Neuronal stem cell (in vitro differentiated cells): Measurements from ENCODE around the gene WDR45B.

Experiments used
- DNase-seq: peaks from one replicate; pipeline ENCODE4 v3.0.0-alpha.2; 2013; ENCODE audit warnings: low spot score
- H2AFZ ChIP-seq: one replicate; pipeline ENCODE4 v1.6.1; 2013; ENCODE audit warnings: mild to moderate bottlenecking, low read length, inconsistent platforms
- H2AK5ac ChIP-seq: 2 replicates; pipeline ENCODE4 v1.6.1; 2013; ENCODE audit warnings: low read depth, mild to moderate bottlenecking, inconsistent platforms, low read length, moderate library complexity, mixed read lengths
- H2BK120ac ChIP-seq: 2 replicates; pipeline ENCODE4 v1.6.1; 2013; ENCODE audit warnings: low read depth, mild to moderate bottlenecking, inconsistent platforms, low read length, moderate library complexity, mixed read lengths
- H2BK12ac ChIP-seq: one replicate; pipeline ENCODE4 v1.6.1; 2013; ENCODE audit warnings: low read length, inconsistent platforms
- H2BK15ac ChIP-seq: 2 replicates; pipeline ENCODE4 v1.6.1; 2013; ENCODE audit warnings: mild to moderate bottlenecking, low read length, inconsistent platforms, mixed read lengths
- H2BK5ac ChIP-seq: one replicate; pipeline ENCODE4 v1.6.1; 2013; ENCODE audit warnings: inconsistent platforms, mild to moderate bottlenecking, low read length, moderate library complexity
- H3K14ac ChIP-seq: one replicate; pipeline ENCODE4 v1.6.1; 2013; ENCODE audit warnings: low read length, inconsistent platforms
- H3K18ac ChIP-seq: 2 replicates; pipeline ENCODE4 v1.6.1; 2013; ENCODE audit warnings: low read length, inconsistent platforms
- H3K23ac ChIP-seq: 2 replicates; pipeline ENCODE4 v1.6.1; 2013; ENCODE audit warnings: low read depth, mild to moderate bottlenecking, mixed read lengths, low read length, inconsistent platforms; ENCODE audit not compliant: poor library complexity
- H3K27ac ChIP-seq: replicated peaks from 3 replicates; pipeline ENCODE4 v1.5.1; 2013; ENCODE audit warnings: low read length, inconsistent platforms
- H3K27me3 ChIP-seq, 3 experiments: 2 replicates each; pipeline ENCODE4 v1.6.1; 2013; ENCODE audit warnings: low read length in 3 of 3, mild to moderate bottlenecking in 2 of 3, inconsistent platforms in 1 of 3, low read depth in 1 of 3, mixed read lengths in 1 of 3, moderate library complexity in 1 of 3; ENCODE audit not compliant: control insufficient read depth in 3 of 3, insufficient read depth in 3 of 3
- H3K36me3 ChIP-seq, 2 donors: replicated peaks in 1 of 2; 2 replicates each; pipeline ENCODE4 v1.6.1; 2013; ENCODE audit warnings: low read length in 2 of 2; ENCODE audit not compliant: control insufficient read depth in 2 of 2, insufficient read depth in 2 of 2
- H3K4ac ChIP-seq: 2 replicates; pipeline ENCODE4 v1.6.1; 2013; ENCODE audit warnings: inconsistent platforms, mild to moderate bottlenecking, low read length, moderate library complexity
- H3K4me1 ChIP-seq, 2 donors: 1 replicate in 1 of 2; 2 replicates in 1 of 2; pipeline ENCODE4 v1.6.1; 2013; ENCODE audit warnings: low read length in 2 of 2, low read depth in 1 of 2; ENCODE audit not compliant: control insufficient read depth in 2 of 2, insufficient read depth in 1 of 2
- H3K4me2 ChIP-seq: one replicate; pipeline ENCODE4 v1.6.1; 2013; ENCODE audit warnings: mild to moderate bottlenecking, low read length, inconsistent platforms; ENCODE audit not compliant: insufficient read depth, poor library complexity, severe bottlenecking
- H3K4me3 ChIP-seq, 2 donors: 2 replicates each; pipeline ENCODE4 v1.5.1; 2013; ENCODE audit warnings: low read length in 2 of 2, mild to moderate bottlenecking in 2 of 2, inconsistent platforms in 1 of 2, moderate library complexity in 1 of 2
- H3K79me1 ChIP-seq: one replicate; pipeline ENCODE4 v1.6.1; 2013; ENCODE audit warnings: low read depth, mild to moderate bottlenecking, inconsistent platforms, low read length, moderate library complexity
- H3K9ac ChIP-seq: one replicate; pipeline ENCODE4 v1.6.1; 2013; ENCODE audit warnings: mild to moderate bottlenecking, low read depth, low read length, inconsistent platforms; ENCODE audit not compliant: poor library complexity
- H3K9me3 ChIP-seq, 2 donors: replicated peaks in 1 of 2; 2 replicates each; pipeline versions ENCODE3 to v1.6.1; 2013; ENCODE audit warnings: low read length in 2 of 2, mild to moderate bottlenecking in 2 of 2, inconsistent platforms in 1 of 2, low read depth in 1 of 2, mixed read lengths in 1 of 2, moderate library complexity in 1 of 2; ENCODE audit not compliant: control insufficient read depth in 2 of 2, insufficient read depth in 1 of 2
- H4K8ac ChIP-seq: one replicate; pipeline ENCODE4 v1.6.1; 2013; ENCODE audit warnings: low read depth, mild to moderate bottlenecking, inconsistent platforms, low read length, moderate library complexity
- H4K91ac ChIP-seq: one replicate; pipeline ENCODE4 v1.6.1; 2013; ENCODE audit warnings: low read length, low read depth, mild to moderate bottlenecking, inconsistent platforms; ENCODE audit not compliant: poor library complexity
- WGBS, 2 donors: extraction: QIAGEN DNeasy Blood & Tissue Kit; methylation state at CpG; one replicate each; pipeline ENCODE4 v1.1.7; 2013; ENCODE audit warnings: missing lambda C conversion rate in 2 of 2, mixed read lengths in 1 of 2; ENCODE audit not compliant: insufficient read length in 2 of 2, insufficient replicate concordance in 1 of 2; ENCODE audit errors: extremely low coverage in 2 of 2; 5-methylcytosine and 5-hydroxymethylcytosine counted together

The WDR45B gene

GRCh38 chr17:82608816-82609215, 39.4 kb downstream of the WDR45B start:
- no peak overlapping the region for H3K4me2 ChIP-seq
- no peak overlapping the region for H3K4ac ChIP-seq
- no CpG with 5 or more reads among the region's 5 CpGs for WGBS, 2 donors
- H4K8ac ChIP-seq, result no peak overlapping the region
- no peak overlapping the region for H3K4me3 ChIP-seq
- H2BK12ac ChIP-seq, result no peak overlapping the region
- H2BK120ac ChIP-seq, result no peak overlapping the region
- no peak overlapping the region for H3K18ac ChIP-seq
- H3K27me3 ChIP-seq, result no peaks in the 10 kb centered on the region
- H2AFZ ChIP-seq, result no peak overlapping the region
- H3K36me3 ChIP-seq, result peaks cover 20 to 65% of the 10 kb centered on the region in 2 donors
- H3K9me3 ChIP-seq, result peaks cover 0 to 16% of the 10 kb centered on the region in 2 donors
- H3K9ac ChIP-seq, result no peak overlapping the region
- no peak overlapping the region for H2AK5ac ChIP-seq
- no peak overlapping the region for H2BK5ac ChIP-seq
- H3K79me1 ChIP-seq, result peaks cover 1% of the 10 kb centered on the region
- H3K14ac ChIP-seq, result no peak overlapping the region
- no peak for DNase-seq
- H3K4me1 ChIP-seq, result no peaks in the 10 kb centered on the region
- no peak overlapping the region for H3K23ac ChIP-seq
- no peak overlapping the region for H2BK15ac ChIP-seq
- H3K27ac ChIP-seq, result no peak overlapping the region
- H4K91ac ChIP-seq, result no peak overlapping the region

GRCh38 chr17:82605939-82606600, 42.2 kb downstream of the WDR45B start:
- H3K27ac ChIP-seq, result no peak overlapping the region
- no peak overlapping the region for H3K4me3 ChIP-seq
- DNase-seq, result no peak
- no peaks in the 10 kb centered on the region for H3K79me1 ChIP-seq
- H3K18ac ChIP-seq, result no peak overlapping the region
- H3K4me2 ChIP-seq, result no peak overlapping the region
- no peak overlapping the region for H3K14ac ChIP-seq
- H2BK12ac ChIP-seq, result no peak overlapping the region
- no peak overlapping the region for H2AK5ac ChIP-seq
- no peak overlapping the region for H2BK5ac ChIP-seq
- no peak overlapping the region for H3K9ac ChIP-seq
- peaks cover 0 to 18% of the 10 kb centered on the region in 2 donors for H3K9me3 ChIP-seq
- H4K91ac ChIP-seq, result no peak overlapping the region
- no peak overlapping the region for H2BK15ac ChIP-seq
- no peaks in the 10 kb centered on the region for H3K27me3 ChIP-seq
- no peak overlapping the region for H2AFZ ChIP-seq
- H4K8ac ChIP-seq, result no peak overlapping the region
- H3K4me1 ChIP-seq, result no peaks in the 10 kb centered on the region
- peaks cover 44 to 78% of the 10 kb centered on the region in 2 donors for H3K36me3 ChIP-seq
- no peak overlapping the region for H2BK120ac ChIP-seq
- no CpG with 5 or more reads among the region's 16 CpGs for WGBS, 2 donors
- H3K4ac ChIP-seq, result no peak overlapping the region
- H3K23ac ChIP-seq, result no peak overlapping the region

GRCh38 chr17:82604532-82604931, 43.7 kb downstream of the WDR45B start:
- no peaks in the 10 kb centered on the region for H3K27me3 ChIP-seq
- H2AFZ ChIP-seq, result no peak overlapping the region
- H4K91ac ChIP-seq, result no peak overlapping the region
- no peak overlapping the region for H2BK15ac ChIP-seq
- no peak overlapping the region for H3K27ac ChIP-seq
- no peak overlapping the region for H3K4ac ChIP-seq
- no peak overlapping the region for H3K18ac ChIP-seq
- peaks cover 52 to 83% of the 10 kb centered on the region in 2 donors for H3K36me3 ChIP-seq
- H2BK12ac ChIP-seq, result no peak overlapping the region
- H2BK5ac ChIP-seq, result no peak overlapping the region
- no CpG with 5 or more reads among the region's 7 CpGs for WGBS, 2 donors
- H3K9me3 ChIP-seq, result peaks cover 0 to 17% of the 10 kb centered on the region in 2 donors
- no peak overlapping the region for H3K9ac ChIP-seq
- H3K23ac ChIP-seq, result no peak overlapping the region
- H4K8ac ChIP-seq, result no peak overlapping the region
- no peaks in the 10 kb centered on the region for H3K4me1 ChIP-seq
- H3K79me1 ChIP-seq, result peaks cover 3% of the 10 kb centered on the region
- no peak overlapping the region for H2BK120ac ChIP-seq
- DNase-seq, result no peak
- H2AK5ac ChIP-seq, result no peak overlapping the region
- H3K14ac ChIP-seq, result no peak overlapping the region
- no peak overlapping the region for H3K4me2 ChIP-seq
- H3K4me3 ChIP-seq, result no peak overlapping the region

- Histone ChIP-seq H3K27me3 (no peaks in the 10 kb centered on the region), H3K4me3 (peak overlapping the region in 1 of 2 donors; percentile 52), H4K8ac (no peak overlapping the region), H2BK120ac (no peak overlapping the region), H3K79me1 (peaks cover 6% of the 10 kb centered on the region), H3K23ac (no peak overlapping the region), H2BK15ac (no peak overlapping the region), H3K9ac (no peak overlapping the region), H3K18ac (no peak overlapping the region), H4K91ac (no peak overlapping the region), H2BK5ac (no peak overlapping the region), H2BK12ac (no peak overlapping the region), H3K27ac (no peak overlapping the region), H3K9me3 (peaks cover 0 to 16% of the 10 kb centered on the region in 2 donors), H3K36me3 (peaks cover 52 to 84% of the 10 kb centered on the region in 2 donors), H3K4me1 (no peaks in the 10 kb centered on the region), H3K14ac (no peak overlapping the region), H2AK5ac (no peak overlapping the region), H3K4me2 (no peak overlapping the region), H2AFZ (no peak overlapping the region), H3K4ac (no peak overlapping the region)
- DNase-seq, result no peak
- WGBS, 2 donors, result no CpG with 5 or more reads among the region's 18 CpGs
Measured at GRCh38 chr17:82603981-82604448, 44.2 kb downstream of the WDR45B start.
